ENCODE results near the gene CBX6.

Gene CBX6

GRCh38 chr22:38826801-38827200 lies 45.2 kb downstream of the CBX6 start:
- H3K36me3 ChIP-seq (ENCODE audit: insufficient read depth, low read length): no peaks in the 10 kb centered on the region
- H3K27me3 ChIP-seq (ENCODE audit: insufficient read depth, low read length): peaks cover 13% of the 10 kb centered on the region
- H2AFZ ChIP-seq (ENCODE audit: low read depth, low read length): no peak overlapping the region
- H3K9me3 ChIP-seq (ENCODE audit: low read length): no peaks in the 10 kb centered on the region
- H3K4me3 ChIP-seq (ENCODE audit: low read length): no peak overlapping the region
- H3K4me1 ChIP-seq (ENCODE audit: insufficient read depth, low read length): no peaks in the 10 kb centered on the region

- no peaks in the 10 kb centered on the region for H3K36me3 ChIP-seq (ENCODE audit: insufficient read depth, low read length)
- H3K4me3 ChIP-seq (ENCODE audit: low read length): no peak overlapping the region
- H2AFZ ChIP-seq (ENCODE audit: low read depth, low read length): no peak overlapping the region
- H3K4me1 ChIP-seq (ENCODE audit: insufficient read depth, low read length): no peaks in the 10 kb centered on the region
- peaks cover 10% of the 10 kb centered on the region for H3K27me3 ChIP-seq (ENCODE audit: insufficient read depth, low read length)
- H3K9me3 ChIP-seq (ENCODE audit: low read length): no peaks in the 10 kb centered on the region
Observed at GRCh38 chr22:38826386-38826785, 45.6 kb downstream of the CBX6 start.

- Histone ChIP-seq H3K9me3 (ENCODE audit: low read length) (no peaks in the 10 kb centered on the region), H3K36me3 (ENCODE audit: insufficient read depth, low read length) (no peaks in the 10 kb centered on the region)
Observed at GRCh38 chr22:38824585-38824984, 47.4 kb downstream of the CBX6 start.

GRCh38 chr22:38823637-38824036 lies 48.4 kb downstream of the CBX6 start:
- H3K27me3 ChIP-seq (ENCODE audit: insufficient read depth, low read length): no peaks in the 10 kb centered on the region

More at GRCh38 chr22:38824585-38824984, 47.4 kb downstream of the CBX6 start:
- H3K27me3 ChIP-seq (ENCODE audit: insufficient read depth, low read length): peaks cover 4% of the 10 kb centered on the region
- H3K4me3 ChIP-seq (ENCODE audit: low read length): no peak overlapping the region
- H3K4me1 ChIP-seq (ENCODE audit: insufficient read depth, low read length): peaks cover 11% of the 10 kb centered on the region
- no peak overlapping the region for H2AFZ ChIP-seq (ENCODE audit: low read depth, low read length)

GRCh38 chr22:38823076-38823475 lies 48.9 kb downstream of the CBX6 start:
- Histone ChIP-seq H3K36me3 (ENCODE audit: insufficient read depth, low read length) (no peaks in the 10 kb centered on the region), H3K27me3 (ENCODE audit: insufficient read depth, low read length) (no peaks in the 10 kb centered on the region), H2AFZ (ENCODE audit: low read depth, low read length) (no peak overlapping the region), H3K9me3 (ENCODE audit: low read length) (no peaks in the 10 kb centered on the region), H3K4me3 (ENCODE audit: low read length) (no peak overlapping the region), H3K4me1 (ENCODE audit: insufficient read depth, low read length) (peaks cover 16% of the 10 kb centered on the region)

More at GRCh38 chr22:38823637-38824036, 48.4 kb downstream of the CBX6 start:
- no peak overlapping the region for H2AFZ ChIP-seq (ENCODE audit: low read depth, low read length)
- no peak overlapping the region for H3K4me3 ChIP-seq (ENCODE audit: low read length)
- no peaks in the 10 kb centered on the region for H3K36me3 ChIP-seq (ENCODE audit: insufficient read depth, low read length)
- peaks cover 16% of the 10 kb centered on the region for H3K4me1 ChIP-seq (ENCODE audit: insufficient read depth, low read length)
- no peaks in the 10 kb centered on the region for H3K9me3 ChIP-seq (ENCODE audit: low read length)

GRCh38 chr22:38820020-38820419 lies 52.0 kb downstream of the CBX6 start:
- Histone ChIP-seq H2AFZ (ENCODE audit: low read depth, low read length) (no peak overlapping the region), H3K4me3 (ENCODE audit: low read length) (no peak overlapping the region), H3K9me3 (ENCODE audit: low read length) (no peaks in the 10 kb centered on the region), H3K27me3 (ENCODE audit: insufficient read depth, low read length) (no peaks in the 10 kb centered on the region), H3K4me1 (ENCODE audit: insufficient read depth, low read length) (peaks cover 16% of the 10 kb centered on the region), H3K36me3 (ENCODE audit: insufficient read depth, low read length) (no peaks in the 10 kb centered on the region)

DNA sequence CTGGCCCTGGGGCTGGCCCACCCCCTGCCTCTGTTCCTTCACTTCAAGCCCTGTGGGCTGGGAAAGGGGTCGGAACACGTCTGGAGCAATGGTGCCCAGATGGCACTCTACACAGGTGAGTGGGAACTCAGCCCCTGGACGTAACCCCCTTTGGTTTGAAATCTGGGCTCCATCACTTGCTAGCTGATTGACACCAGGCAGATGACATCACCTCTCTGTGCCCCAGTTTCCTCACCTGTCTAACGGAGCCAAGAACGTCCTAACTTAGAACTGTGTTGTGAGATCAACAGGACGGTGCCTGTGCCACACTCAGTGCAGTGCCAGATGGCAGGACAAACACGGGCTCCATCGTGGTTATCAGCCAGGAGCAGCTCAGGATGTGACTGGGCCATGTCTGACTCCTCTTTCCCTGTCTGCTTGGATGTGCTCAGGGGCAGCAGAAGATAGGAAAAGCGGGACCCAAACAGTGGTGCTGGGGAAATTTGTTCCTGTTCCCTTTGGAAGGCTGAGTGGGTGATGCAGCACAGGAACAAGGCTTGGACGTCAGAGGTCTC lies 52.6 kb downstream of the CBX6 start:
- Histone ChIP-seq H3K27me3 (ENCODE audit: insufficient read depth, low read length) (no peaks in the 10 kb centered on the region), H2AFZ (ENCODE audit: low read depth, low read length) (no peak overlapping the region), H3K4me3 (ENCODE audit: low read length) (no peak overlapping the region), H3K9me3 (ENCODE audit: low read length) (no peaks in the 10 kb centered on the region), H3K36me3 (ENCODE audit: insufficient read depth, low read length) (no peaks in the 10 kb centered on the region), H3K4me1 (ENCODE audit: insufficient read depth, low read length) (peaks cover 16% of the 10 kb centered on the region)

DNA sequence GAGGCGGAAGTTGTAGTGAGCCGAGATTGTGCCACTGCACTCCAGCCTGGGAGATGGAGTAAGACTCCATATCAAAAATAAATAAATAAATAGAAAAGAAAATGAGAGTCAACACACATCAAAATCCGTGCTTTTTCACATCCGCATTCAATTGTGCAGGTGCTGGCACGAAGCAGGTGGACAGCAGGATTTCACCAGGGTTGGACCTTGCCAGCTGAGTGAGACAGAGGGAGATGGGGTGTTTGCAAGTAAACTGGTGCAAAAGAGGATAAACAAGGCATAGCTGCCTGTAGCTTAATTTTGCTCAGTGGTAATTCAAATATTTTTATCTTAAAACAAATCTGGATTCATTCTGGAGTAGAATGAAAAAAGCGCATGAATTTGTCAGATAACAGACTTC lies 54.8 kb downstream of the CBX6 start:
- Histone ChIP-seq H3K27me3 (ENCODE audit: insufficient read depth, low read length) (no peaks in the 10 kb centered on the region), H3K4me1 (ENCODE audit: insufficient read depth, low read length) (peaks cover 16% of the 10 kb centered on the region), H3K9me3 (ENCODE audit: low read length) (no peaks in the 10 kb centered on the region), H3K36me3 (ENCODE audit: insufficient read depth, low read length) (no peaks in the 10 kb centered on the region), H2AFZ (ENCODE audit: low read depth, low read length) (no peak overlapping the region), H3K4me3 (ENCODE audit: low read length) (no peak overlapping the region)

DNA sequence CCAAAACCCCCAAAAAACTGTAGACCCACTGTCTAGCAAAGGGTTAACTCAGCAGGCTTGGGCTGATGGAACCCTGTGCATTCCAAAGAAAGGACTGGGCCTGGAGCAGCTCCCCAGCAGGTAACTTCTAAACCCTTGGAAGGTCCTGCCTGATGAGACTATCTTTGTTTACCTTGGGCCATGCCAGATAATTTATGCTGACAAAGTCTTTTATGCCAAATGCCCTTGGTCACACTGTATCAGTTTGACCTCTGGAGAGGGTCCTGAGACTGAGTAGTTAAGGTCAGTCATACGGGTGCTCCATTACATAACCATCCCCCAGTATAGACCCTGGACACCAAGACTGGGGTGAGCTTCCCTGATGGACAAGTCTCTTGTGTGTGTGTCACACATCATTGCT lies 56.2 kb downstream of the CBX6 start:
- Histone ChIP-seq H3K4me1 (ENCODE audit: insufficient read depth, low read length) (peaks cover 16% of the 10 kb centered on the region), H3K27me3 (ENCODE audit: insufficient read depth, low read length) (no peaks in the 10 kb centered on the region), H3K36me3 (ENCODE audit: insufficient read depth, low read length) (no peaks in the 10 kb centered on the region), H3K4me3 (ENCODE audit: low read length) (no peak overlapping the region), H2AFZ (ENCODE audit: low read depth, low read length) (no peak overlapping the region), H3K9me3 (ENCODE audit: low read length) (peaks cover 2% of the 10 kb centered on the region)
